ENCODE results near the gene WSCD2.

DNA sequence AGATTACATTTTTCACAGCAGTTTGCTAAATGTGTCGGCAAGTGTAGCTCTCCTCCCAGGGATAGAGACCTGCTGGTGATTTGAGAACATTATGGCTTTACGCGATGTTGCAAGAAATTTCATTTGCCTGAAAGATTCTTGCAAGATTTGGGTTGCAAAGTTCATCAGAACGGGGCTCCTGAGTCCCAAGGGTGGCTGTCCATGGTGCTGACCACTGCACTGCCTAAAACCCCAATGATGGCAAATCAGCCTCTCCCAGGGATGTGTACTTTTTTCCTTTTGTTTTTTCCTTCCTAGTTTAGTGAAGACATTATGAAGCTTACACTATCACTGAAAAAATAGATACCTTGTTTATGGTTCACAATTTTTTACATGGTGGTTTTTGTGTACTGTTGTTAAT lies 85.4 kb downstream of the WSCD2 start:
- TF ChIP-seq EZH2phosphoT487 (IDR thresholded peaks at IDR 0.05; ENCODE audit: insufficient read depth, low read depth) (no peak), EZH2 (IDR thresholded peaks at IDR 0.05; ENCODE audit: insufficient read depth, poor library complexity, severe bottlenecking) (no peak)
